Measurements from ENCODE around the gene HPCAL1. TPM values are rescaled to one million over a fixed set of nuclear protein-coding genes. Genes with fewer than 3 reads are reported as not detected.

The HPCAL1 gene
- total RNA-seq, 2 donors from 2014 or later, result 27.2 to 27.4 TPM

DNA sequence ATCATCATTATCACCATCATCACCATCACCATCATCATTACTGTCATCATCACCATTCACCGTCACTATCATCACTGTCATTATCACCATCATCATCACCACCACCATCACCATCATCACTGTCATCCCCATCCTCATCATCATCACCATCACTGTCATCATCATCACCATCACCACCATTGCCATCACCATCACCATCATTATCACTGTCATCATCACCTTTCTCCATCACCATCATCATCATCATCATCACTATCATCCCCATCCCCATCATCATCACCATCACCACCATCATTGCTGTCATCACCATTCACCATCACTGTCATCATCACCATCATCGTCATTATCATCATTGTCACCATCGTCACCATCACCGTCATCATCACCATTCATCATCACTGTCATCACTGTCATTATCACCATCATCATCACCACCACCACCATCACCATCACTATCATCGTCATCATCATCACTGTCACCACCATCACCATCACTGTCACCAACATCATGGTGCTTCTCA lies 9.8 kb downstream of the HPCAL1 start:
- intact Hi-C loops (cut with DNase I), result no loop called here
- ATAC-seq (no peak), DNase-seq (no peak)

DNA sequence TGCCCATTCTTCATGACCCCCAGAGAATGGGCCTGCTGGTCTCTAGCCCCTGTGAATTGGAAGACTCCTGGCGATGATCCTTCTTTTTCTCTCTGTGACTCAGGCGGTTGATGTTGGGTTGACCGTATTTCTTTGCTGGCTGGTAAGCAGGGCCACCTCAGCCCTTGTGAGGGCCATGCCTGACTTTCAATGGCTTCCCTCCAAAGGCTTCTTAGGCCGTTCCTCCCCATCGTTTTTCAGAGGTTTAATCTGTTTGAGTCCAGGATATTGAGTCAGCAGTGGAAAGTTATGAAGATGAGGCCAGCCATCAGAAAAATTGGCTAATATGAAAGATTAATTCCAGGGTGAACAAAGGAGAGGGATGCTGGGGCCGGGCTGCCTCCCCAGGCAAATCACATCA lies 13.6 kb downstream of the HPCAL1 start:
- DNase-seq (no peak), ATAC-seq (no peak)
- intact Hi-C loops (cut with DNase I), result no loop called here

- no peak for ATAC-seq
- intact Hi-C loops (cut with DNase I), result no loop called here
- DNase-seq, result no peak
Measured at GRCh38 chr2:10316860-10317259, 14.2 kb downstream of the HPCAL1 start.

- DNase-seq (no peak), ATAC-seq (no peak)
- intact Hi-C loops (cut with DNase I), result no loop called here
Measured at GRCh38 chr2:10317646-10318045, 14.9 kb downstream of the HPCAL1 start.

DNA sequence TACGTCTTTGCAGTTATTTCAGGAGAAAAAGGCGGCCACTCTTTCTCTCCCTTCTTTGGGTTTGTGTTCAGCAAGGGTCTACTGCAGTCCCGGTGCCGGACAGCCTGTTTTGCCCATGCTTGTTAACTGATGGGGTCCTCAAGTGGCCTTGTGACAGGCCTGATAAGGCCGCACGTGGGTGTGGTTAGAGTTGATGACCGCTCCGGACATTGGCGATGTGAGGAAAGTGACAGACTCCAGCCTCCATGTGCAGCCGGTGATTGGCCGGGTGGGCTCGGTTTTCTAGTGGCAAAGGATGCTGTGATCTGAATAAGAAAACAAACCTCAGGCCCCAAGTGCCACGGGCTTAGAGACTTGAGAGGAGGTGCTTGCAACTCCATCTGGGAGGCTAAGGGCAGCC lies 15.6 kb downstream of the HPCAL1 start:
- no peak for DNase-seq
- ATAC-seq, result no peak
- intact Hi-C loops (cut with DNase I), result no loop called here

DNA sequence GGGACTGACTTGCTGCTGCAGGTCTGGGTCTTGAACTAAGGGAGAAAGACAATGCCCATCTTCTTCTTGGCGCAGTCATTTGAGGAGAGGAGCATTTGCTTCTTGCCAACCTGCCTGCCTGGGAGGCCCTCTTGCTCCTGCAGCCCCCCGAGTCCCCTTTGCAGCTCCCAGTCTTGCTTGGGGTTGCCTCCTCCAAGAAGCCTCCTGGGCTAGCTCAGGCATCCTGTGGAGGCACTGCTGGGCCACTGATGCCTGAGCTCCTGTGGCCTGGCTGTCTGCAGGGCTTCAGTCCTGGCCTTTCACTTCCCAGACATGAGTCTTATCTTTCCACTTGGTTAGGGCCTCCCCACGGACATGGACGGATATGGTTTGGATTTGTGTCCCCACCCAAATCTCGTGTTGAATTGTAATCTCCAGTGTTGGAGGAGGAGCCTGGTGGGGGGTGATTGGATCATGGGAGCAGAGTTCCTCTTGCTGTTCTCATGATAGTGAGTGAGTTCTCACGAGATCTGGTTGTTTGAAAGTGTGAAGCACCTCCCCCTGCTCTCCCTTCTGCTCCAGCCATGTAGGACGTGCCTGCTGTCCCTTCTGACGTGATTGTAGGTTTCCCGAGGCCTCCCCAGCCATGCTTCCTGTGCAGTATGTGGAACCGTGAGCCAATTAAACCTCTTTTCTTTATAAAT lies 17.3 kb downstream of the HPCAL1 start:
- intact Hi-C loops (cut with DNase I), result no loop called here
- no peak for DNase-seq
- ATAC-seq, result no peak

GRCh38 chr2:10320575-10320931 lies 17.8 kb downstream of the HPCAL1 start:
- DNase-seq (no peak), ATAC-seq (no peak)
- intact Hi-C loops (cut with DNase I), result no loop called here

- intact Hi-C loops (cut with DNase I), result no loop called here
- DNase-seq, result no peak
Measured at GRCh38 chr2:10320933-10321332, 18.2 kb downstream of the HPCAL1 start.

DNA sequence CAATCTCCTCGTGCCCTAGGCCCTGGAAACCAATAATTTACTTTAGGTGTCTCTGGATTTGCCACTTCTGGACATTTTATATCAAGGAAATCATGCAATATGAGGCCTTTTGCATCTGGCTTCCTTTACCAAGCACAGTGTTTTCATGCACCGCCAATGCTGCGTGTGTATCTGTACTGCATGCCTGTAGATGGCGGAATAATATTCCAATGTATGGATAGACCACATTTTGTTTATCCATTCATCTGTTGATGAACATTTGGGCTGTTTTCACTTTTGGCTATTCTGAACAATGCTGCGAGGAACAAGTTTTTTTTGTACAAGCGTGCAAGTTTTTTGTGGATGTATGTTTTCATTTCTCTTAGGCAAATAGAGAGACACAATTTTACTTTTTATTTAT lies 18.9 kb downstream of the HPCAL1 start:
- DNase-seq (no peak), ATAC-seq (no peak)
- intact Hi-C loops (cut with DNase I), result no loop called here

More at GRCh38 chr2:10320933-10321332, 18.2 kb downstream of the HPCAL1 start:
- ATAC-seq, result no peak

- DNase-seq (no peak), ATAC-seq (no peak)
- intact Hi-C loops (cut with DNase I), result no loop called here
Measured at GRCh38 chr2:10322481-10322880, 19.8 kb downstream of the HPCAL1 start.

- no peak for ATAC-seq
- intact Hi-C loops (cut with DNase I), result no loop called here
- DNase-seq, result no peak
Measured at GRCh38 chr2:10322973-10323372, 20.3 kb downstream of the HPCAL1 start.

DNA sequence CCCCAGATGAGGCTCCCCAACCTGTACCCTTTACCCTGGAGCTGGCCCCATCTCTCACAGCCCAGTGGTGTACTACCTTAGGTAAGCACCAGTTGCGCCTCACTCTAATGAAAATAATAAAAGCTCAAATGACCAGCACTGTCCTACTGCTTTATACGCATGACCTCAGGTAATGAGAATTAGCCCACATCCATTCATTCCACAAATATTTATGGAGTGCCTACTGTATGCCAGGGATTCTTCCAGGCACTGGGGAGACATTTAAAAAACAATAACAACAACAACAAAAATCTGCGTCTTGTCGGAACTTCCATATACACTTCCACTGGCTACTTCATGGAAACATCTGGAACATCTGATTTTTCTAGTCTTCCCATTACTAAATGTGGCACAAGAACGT lies 20.8 kb downstream of the HPCAL1 start:
- ATAC-seq, result no peak
- no peak for DNase-seq
- intact Hi-C loops (cut with DNase I), result no loop called here

GRCh38 chr2:10324095-10324832 lies 21.6 kb downstream of the HPCAL1 start:
- no peak for ATAC-seq
- no peak for DNase-seq
- intact Hi-C loops (cut with DNase I), result no loop called here

DNA sequence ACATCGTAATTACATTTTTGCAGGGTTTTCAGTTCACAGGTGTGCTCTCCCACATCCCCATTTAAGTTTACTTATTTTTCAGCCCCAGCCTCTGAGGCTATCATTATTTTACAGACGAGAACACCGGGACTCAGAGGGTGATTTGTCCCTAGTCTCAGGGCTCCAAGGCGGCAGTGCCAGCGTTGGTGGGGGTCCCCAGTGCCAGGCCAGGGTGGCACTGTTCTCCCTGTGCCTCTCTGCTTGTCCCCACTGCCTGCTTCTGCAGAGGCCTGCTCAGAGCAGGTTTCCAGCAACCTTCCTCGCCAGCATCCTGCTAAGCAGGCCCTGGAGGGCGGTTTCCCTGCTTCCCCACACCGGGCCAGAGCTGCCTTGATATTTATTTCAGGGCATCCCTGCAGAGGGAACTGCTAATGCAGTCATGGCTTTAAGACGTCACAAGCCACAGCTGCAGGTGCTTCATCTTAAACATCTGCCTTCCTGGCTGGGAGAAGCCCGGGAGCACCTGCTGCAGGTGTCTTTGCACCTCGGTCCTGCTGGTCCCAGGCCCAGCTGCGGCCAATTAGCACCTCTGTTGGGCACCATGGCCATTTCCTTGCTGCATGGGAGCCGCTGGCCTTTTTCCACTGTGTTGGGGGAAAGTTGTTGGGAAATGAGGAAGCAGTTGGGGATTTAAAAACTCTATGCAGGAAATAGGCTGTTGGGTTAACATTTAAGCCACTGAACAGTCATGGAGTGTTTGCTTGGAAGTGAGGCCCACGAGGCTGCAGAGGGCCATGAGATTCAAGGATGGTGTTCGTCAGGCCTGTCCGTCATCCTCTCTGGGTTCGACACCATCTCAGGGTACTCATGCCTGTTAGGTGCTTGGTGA lies 22.8 kb downstream of the HPCAL1 start:
- DNase-seq (no peak), ATAC-seq (no peak)
- intact Hi-C loops (cut with DNase I), result loop anchor here in 1 of 2 donors (5.0 kb wide), 1 partner anchor 82 kb away; no protein-coding TSS in a partner anchor

GRCh38 chr2:10326151-10326616 lies 23.5 kb downstream of the HPCAL1 start:
- no peak for ATAC-seq
- no peak for DNase-seq
- intact Hi-C loops (cut with DNase I), result loop anchor here in 1 of 2 donors (5.0 kb wide), 1 partner anchor 81 kb away; no protein-coding TSS in a partner anchor

DNA sequence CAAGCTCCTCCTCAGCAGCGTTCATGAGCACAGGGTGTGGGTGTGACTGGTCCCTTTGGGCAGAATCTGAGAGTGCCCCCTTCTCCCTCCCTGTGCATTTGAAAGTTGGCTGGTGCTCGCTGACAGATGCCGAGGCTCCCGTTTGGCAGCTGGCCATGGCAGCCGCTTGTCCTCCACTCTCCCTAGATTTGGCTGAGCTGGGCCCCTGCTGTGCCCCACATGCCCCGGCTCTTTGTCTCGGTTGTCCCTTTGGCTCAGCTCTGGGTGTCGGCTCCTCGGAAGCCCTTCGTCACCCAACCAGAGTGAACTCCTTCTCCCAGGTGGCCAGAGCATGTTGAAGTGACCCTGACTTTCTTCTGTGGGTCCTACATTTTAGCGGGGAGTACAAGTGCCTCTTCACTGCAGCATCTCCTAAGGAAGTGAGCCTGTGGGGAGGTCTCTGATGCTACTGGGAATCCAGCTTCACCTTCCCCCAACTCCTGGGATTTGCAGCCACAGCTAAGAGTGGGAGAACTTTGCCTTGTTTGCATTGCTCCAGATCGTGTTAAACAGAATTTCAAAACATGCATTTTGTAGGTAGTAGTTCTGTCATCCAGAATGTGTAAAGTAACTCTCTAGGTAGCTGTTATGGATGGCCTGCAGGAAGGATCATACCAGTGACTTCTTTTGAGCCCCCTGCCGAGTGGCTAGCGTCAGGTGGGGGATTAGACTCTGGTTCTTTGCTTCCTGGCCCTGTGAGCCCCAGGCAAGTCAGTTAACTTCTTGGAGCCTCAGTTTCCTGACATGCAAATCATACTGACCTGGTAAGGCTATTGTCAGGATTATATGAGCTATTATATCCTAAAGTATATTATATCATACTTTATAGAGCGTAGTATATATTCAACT lies 24.2 kb downstream of the HPCAL1 start:
- ATAC-seq (peak; percentile 24 to 62), DNase-seq (peak; percentile 51)
- intact Hi-C loops (cut with DNase I), result loop anchor here in 1 of 2 donors (5.0 kb wide), 1 partner anchor 80 kb away; no protein-coding TSS in a partner anchor

- ATAC-seq, result no peak
- no peak for DNase-seq
- intact Hi-C loops (cut with DNase I), result loop anchor here in 1 of 2 donors (5.0 kb wide), 1 partner anchor 79 kb away; no protein-coding TSS in a partner anchor
Measured at GRCh38 chr2:10327896-10328669, 25.4 kb downstream of the HPCAL1 start.

Data from left cardiac atrium (tissue), 4 donors.